NCI-H2227 (cell line): ENCODE data around the gene CRB2.
A peak's percentile ranks its signal among the peaks of the same experiment; 100 is the strongest.

ENCODE experiments used
- DNase-seq: peaks from one replicate; lab custom pipeline; 2025; ENCODE audit not compliant: unreplicated experiment; lab: John Stamatoyannopoulos, UW

CRB2 gene

GRCh38 chr9:123399803-123400378, 43.9 kb downstream of the CRB2 start:
- DNase-seq = no peak

- no peak for DNase-seq
Measured at GRCh38 chr9:123400926-123401503, 45.0 kb downstream of the CRB2 start.

GRCh38 chr9:123401879-123402513, 46.0 kb downstream of the CRB2 start:
- DNase-seq = peak; percentile 55

GRCh38 chr9:123402981-123403509, 47.0 kb downstream of the CRB2 start:
- DNase-seq = no peak

GRCh38 chr9:123406016-123406415, 50.0 kb downstream of the CRB2 start:
- DNase-seq = no peak

- no peak for DNase-seq
Measured at GRCh38 chr9:123406691-123407216, 50.8 kb downstream of the CRB2 start.

- DNase-seq = peak; percentile 25
Measured at GRCh38 chr9:123407217-123407851, 51.3 kb downstream of the CRB2 start.

GRCh38 chr9:123408313-123409262, 52.6 kb downstream of the CRB2 start:
- DNase-seq = no peak

GRCh38 chr9:123410281-123410910, 54.4 kb downstream of the CRB2 start:
- no peak for DNase-seq

- DNase-seq = no peak
Measured at GRCh38 chr9:123411191-123411590, 55.2 kb downstream of the CRB2 start.

GRCh38 chr9:123411636-123412035, 55.6 kb downstream of the CRB2 start:
- DNase-seq = no peak

GRCh38 chr9:123412171-123412820, 56.3 kb downstream of the CRB2 start:
- DNase-seq = no peak

- no peak for DNase-seq
Measured at GRCh38 chr9:123414204-123414603, 58.2 kb downstream of the CRB2 start.

- DNase-seq = no peak
Measured at GRCh38 chr9:123414936-123415930, 59.2 kb downstream of the CRB2 start.

GRCh38 chr9:123416176-123416575, 60.2 kb downstream of the CRB2 start:
- no peak for DNase-seq

GRCh38 chr9:123417289-123418051, 61.5 kb downstream of the CRB2 start:
- DNase-seq = no peak

GRCh38 chr9:123418052-123418430, 62.0 kb downstream of the CRB2 start:
- DNase-seq = no peak

GRCh38 chr9:123418506-123418905, 62.5 kb downstream of the CRB2 start:
- DNase-seq = no peak
